NT2/D1 (cell line): Measurements from ENCODE around the gene HOXC4.

Experiments
- SUZ12 ChIP-seq: IDR thresholded peaks from 2 replicates; pipeline ENCODE4 v1.6.1; 2011; ENCODE audit not compliant: insufficient read length, insufficient read depth; ENCODE audit errors: extremely low read depth
- ZNF274 ChIP-seq: IDR thresholded peaks from 2 replicates; pipeline ENCODE4 v1.6.1; 2011; ENCODE audit warnings: mild to moderate bottlenecking, low read depth, low read length

DNA sequence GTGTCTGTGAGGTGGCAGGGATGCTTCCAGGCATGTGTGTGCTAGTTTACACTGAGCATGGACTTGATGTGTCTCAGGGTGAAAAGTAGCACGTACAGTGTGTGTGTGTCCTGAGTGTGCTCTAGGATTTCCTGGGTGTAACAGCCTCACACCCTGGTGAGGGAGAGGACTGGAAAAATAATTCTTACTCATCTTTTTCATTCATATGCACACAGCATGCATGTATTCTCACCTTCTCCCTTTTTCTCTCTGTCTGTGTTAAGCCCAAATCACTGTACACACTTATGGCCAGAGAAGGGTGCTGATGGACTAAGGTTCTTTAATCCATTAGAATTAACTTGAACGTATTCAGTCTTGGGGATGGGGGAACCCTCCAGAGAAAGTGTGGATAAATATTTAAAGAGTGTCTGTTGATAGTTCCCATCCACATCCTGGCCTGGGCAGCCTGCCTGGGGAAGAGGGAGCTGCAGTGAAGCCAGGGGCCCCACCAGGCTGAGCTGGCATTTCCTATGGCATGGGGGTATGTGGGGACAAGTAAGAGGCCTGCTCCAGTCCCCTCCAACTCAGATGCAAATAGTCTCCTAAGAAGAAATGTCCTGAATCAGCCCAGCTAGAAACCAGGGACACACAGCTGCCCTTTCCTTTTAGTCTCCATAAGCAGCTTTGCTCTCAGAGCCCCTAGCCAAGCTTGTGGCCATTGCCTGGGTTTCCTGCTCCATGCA, 45.9 kb upstream of the HOXC4 start:
- TF ChIP-seq ZNF274 (no peak), SUZ12 (no peak)
